ENCODE data around the gene TMEM187. TPM values are rescaled to one million over a fixed set of nuclear protein-coding genes. Genes with fewer than 3 reads are reported as not detected.

TMEM187 gene
- total and polyA plus RNA-seq, 10 of the 15 experiments (the other 5 are each of a cell fraction or from before 2014, with no cell fraction given), result 0.45 to 8.5 (median 4.1) TPM

- Histone ChIP-seq H3K4me1 (ENCODE audit: control insufficient read depth, insufficient read depth, low read length) (no peaks in the 10 kb centered on the region), H3K27ac (ENCODE audit: control insufficient read depth, insufficient read depth) (no peak overlapping the region), H3K9me3 (replicated peaks; ENCODE audit: control insufficient read depth, insufficient read depth, low read length) (no peaks in the 10 kb centered on the region), H3K36me3 (ENCODE audit: control insufficient read depth in 2 of 2, insufficient read depth in 2 of 2, low read length in 1 of 2) (peaks cover 0 to 2% of the 10 kb centered on the region in 2 experiments; a peak in 3 of 4 replicates), H3K9ac (ENCODE audit: control insufficient read depth, insufficient read depth, low read length) (no peak overlapping the region), H4K20me1 (ENCODE audit: control insufficient read depth, insufficient read depth) (no peaks in the 10 kb centered on the region; the same call in 1 of the 2 replicates), H3K4me2 (ENCODE audit: control insufficient read depth, insufficient read depth) (no peak overlapping the region), H3K79me2 (ENCODE audit: control insufficient read depth, insufficient read depth, low read length) (no peaks in the 10 kb centered on the region; the same call in 1 of the 2 replicates), H3K4me3 (no peak overlapping the region), H2AFZ (ENCODE audit: control insufficient read depth, low read depth, low read length) (no peak overlapping the region), H3K27me3 (replicated peaks in 1 of 2; ENCODE audit: control insufficient read depth in 2 of 2, insufficient read depth in 2 of 2, low read length in 1 of 2) (no peaks in the 10 kb centered on the region; a peak in 1 of 4 replicates)
- ChIA-PET POLR2A (no interaction called here), SMC1A (ENCODE audit: uncharacterized antibody, unreplicated experiment) (no interaction called here), RAD21 (ENCODE audit: unreplicated experiment) (no interaction called here), CTCF (interaction anchor here (4.4 kb wide), 1 partner anchor 15 kb away, joined by 26 read pairs; no protein-coding TSS in a partner anchor)
- ATAC-seq (no peak), DNase-seq (ENCODE audit: low read depth, low spot score) (no peak), FAIRE-seq (no peak)
- no peak for TF ChIP-seq ZNF592 (IDR thresholded peaks at IDR 0.05)
- BruUV-seq (replicated peaks), result no TSS peak
- WGBS (ENCODE audit: insufficient coverage, insufficient replicate concordance, low lambda C conversion rate, missing lambda C conversion rate), result 61% methylated on average over 13 of the region's 13 CpGs
- in situ Hi-C loops (cut with MboI) (no loop called here), intact Hi-C loops (cut with micrococcal nuclease; ENCODE audit: unreplicated experiment) (no loop called here)
These were observed 56.1 kb downstream of the TMEM187 start for GRCh38 chrX:154028502-154029184.

Data from GM12878 (cell line).